Stimulated activated naive CD8-positive, alpha-beta T cell treated with anti-CD3 and anti-CD28 coated beads, Interleukin-15, amount 100 ng/mL, for 72 hours (primary cell): ENCODE results near the gene PLEKHM2.
A peak's percentile ranks its signal among the peaks of the same experiment; 100 is the strongest.
"Not testable (repeated sequence)": the region's sequence is repeated elsewhere in the genome, so short reads cannot be mapped to it uniquely, and the experiment has no call there.

Experiments used
- ATAC-seq: fragments of 150-1000 bp; cut with Tn5 transposase; 2 replicates; pipeline ENCODE4 v1.10.0; 2021; ENCODE audit warnings: mild to moderate bottlenecking, moderate library complexity
- DNase-seq, 2 donors: peaks; one replicate each; pipeline ENCODE4 v3.0.0; 2021 to 2022
- H3K27ac Mint-ChIP-seq, 2 donors: one replicate each; pipeline ENCODE4 v1.8.0; 2022; ENCODE audit warnings: mild to moderate bottlenecking in 2 of 2, mixed read lengths in 2 of 2, moderate library complexity in 2 of 2
- H3K27me3 Mint-ChIP-seq: one replicate; pipeline ENCODE4 v1.8.0; 2022; ENCODE audit warnings: mixed read lengths
- H3K4me1 Mint-ChIP-seq: one replicate; pipeline ENCODE4 v1.8.0; 2022; ENCODE audit warnings: mild to moderate bottlenecking, mixed read lengths
- H3K4me3 Mint-ChIP-seq, 2 donors: one replicate each; pipeline ENCODE4 v1.8.0; 2022; ENCODE audit warnings: mild to moderate bottlenecking in 2 of 2, mixed read lengths in 2 of 2, moderate library complexity in 1 of 2
- H3K9me3 Mint-ChIP-seq, 2 donors: one replicate each; pipeline ENCODE4 v1.8.0; 2022; ENCODE audit warnings: mixed read lengths in 2 of 2

Gene PLEKHM2

DNA sequence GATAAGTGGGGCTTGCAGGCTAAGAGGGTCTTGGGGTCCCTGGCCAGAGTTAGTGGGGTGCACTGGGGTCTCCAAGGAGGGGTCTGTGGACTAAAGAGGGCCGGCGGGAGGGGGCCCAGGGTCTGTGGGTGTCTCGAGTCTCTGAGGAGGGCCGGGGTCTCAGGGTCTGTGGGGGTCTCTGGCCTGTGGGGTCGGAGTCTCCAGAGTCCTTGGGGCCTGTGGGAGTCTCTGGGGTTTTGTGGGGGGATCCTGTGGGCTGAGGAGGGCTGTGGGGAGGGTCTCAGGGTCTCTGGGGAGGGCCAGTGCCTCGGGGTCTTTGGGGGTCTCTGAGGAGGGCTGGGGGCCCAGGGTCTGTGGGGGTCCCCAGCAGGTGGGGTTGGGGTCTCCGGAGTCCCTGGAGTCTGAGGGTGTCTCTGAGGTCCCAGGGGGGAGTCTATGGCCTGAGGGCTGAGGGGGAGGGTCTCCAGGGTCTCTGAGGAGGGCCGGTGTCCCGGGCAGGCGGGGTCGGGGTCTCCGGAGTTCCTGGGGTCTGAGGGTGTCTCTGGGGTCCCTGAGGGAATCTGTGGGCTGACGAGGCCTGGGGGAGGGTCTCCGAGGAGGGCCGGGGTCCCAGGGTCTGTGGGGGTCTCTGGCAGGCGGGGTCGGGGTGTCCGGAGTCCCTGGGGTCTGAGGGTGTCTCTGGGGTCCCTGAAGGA is 628 bp upstream of the PLEKHM2 start:
- Mint-ChIP-seq H3K4me3 (peak overlapping the region; percentile 67 to 86), H3K27ac (peak overlapping the region; percentile 89 to 99), H3K27me3 (no peaks in the 10 kb centered on the region), H3K9me3 (no peaks in the 10 kb centered on the region), H3K4me1 (peaks cover 61% of the 10 kb centered on the region)
- DNase-seq (no peak), ATAC-seq (peak; percentile 11)

GRCh38 chr1:15684468-15685291 is 560 bp downstream of the PLEKHM2 start:
- H3K9me3 Mint-ChIP-seq = no peaks in the 10 kb centered on the region
- ATAC-seq (peak; percentile 58), DNase-seq (peak; percentile 37 to 54)
- H3K4me3 Mint-ChIP-seq = peak overlapping the region; percentile 89 to 92
- peak overlapping the region; percentile 95 to 98 for H3K27ac Mint-ChIP-seq
- no peaks in the 10 kb centered on the region for H3K27me3 Mint-ChIP-seq
- H3K4me1 Mint-ChIP-seq = peaks cover 59% of the 10 kb centered on the region

DNA sequence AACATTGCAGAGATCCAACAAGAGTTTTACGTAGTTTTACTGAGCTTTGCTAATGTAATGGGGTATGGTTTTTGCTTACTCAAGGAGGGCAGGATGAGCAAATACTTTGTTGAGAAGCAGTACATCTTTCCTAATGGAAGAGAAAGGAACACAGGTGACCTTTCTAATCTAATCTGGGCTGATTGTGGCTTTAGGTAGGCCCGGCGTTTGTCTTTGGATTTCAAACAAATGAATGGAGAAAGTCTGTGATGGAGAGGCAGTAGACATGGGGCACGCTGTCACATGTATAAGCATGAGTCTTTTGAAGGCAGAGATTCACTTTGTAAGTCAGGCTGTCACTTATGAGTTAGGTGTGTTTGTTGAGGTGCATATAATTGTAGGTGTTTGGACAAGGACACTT is 1.7 kb downstream of the PLEKHM2 start:
- H3K27me3 Mint-ChIP-seq = no peaks in the 10 kb centered on the region
- H3K4me1 Mint-ChIP-seq = peaks cover 52% of the 10 kb centered on the region
- peak overlapping the region; percentile 89 to 92 for H3K4me3 Mint-ChIP-seq
- no peak overlapping the region for H3K27ac Mint-ChIP-seq
- H3K9me3 Mint-ChIP-seq = no peaks in the 10 kb centered on the region
- ATAC-seq = no peak
- no peak for DNase-seq

DNA sequence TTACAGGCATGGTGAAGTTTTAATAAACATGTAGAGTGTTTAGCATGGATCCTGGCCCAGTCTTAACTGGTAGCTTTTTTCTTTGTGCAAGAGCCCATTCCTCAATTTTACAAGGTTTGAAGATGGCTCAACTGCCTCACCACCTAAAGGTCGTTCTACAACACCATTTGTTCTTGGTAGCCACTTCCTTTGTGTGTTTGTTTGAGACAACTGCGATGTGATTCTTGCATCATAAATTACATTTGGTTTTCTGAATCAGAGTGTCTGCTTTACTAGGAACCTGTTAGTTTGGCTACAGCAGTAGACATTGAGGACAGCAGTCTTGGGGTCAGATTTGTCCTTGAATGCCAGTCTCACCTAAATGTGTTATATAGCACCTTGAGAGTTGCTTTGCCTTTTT is 3.3 kb downstream of the PLEKHM2 start:
- peaks cover 46% of the 10 kb centered on the region for H3K4me1 Mint-ChIP-seq
- H3K9me3 Mint-ChIP-seq = no peaks in the 10 kb centered on the region
- no peaks in the 10 kb centered on the region for H3K27me3 Mint-ChIP-seq
- peak overlapping the region; percentile 34 to 85 for H3K27ac Mint-ChIP-seq
- DNase-seq (no peak), ATAC-seq (no peak)
- peak overlapping the region in 1 of 2 donors; percentile 27 for H3K4me3 Mint-ChIP-seq

DNA sequence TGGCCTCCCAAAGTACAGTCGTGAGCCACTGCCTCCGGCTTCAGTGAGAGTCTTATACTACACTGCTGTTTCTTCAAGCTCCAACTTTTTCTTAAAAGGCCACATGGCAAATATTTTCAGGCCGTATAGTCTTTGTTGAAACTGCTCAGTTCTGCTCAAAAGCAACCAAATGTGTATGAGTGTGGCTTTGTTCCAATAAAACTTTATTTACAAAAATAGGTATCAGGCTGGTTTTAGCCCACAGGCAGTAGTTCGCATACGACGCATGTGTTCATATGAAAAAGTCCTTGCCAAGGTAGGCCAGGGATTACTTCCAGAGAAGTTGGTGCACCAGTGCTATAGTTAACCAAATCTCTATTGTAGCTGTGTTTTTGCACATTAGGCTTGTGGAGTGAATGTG is 6.2 kb downstream of the PLEKHM2 start:
- Mint-ChIP-seq H3K9me3 (no peaks in the 10 kb centered on the region), H3K27me3 (no peaks in the 10 kb centered on the region), H3K4me3 (no peak overlapping the region), H3K4me1 (peaks cover 46% of the 10 kb centered on the region), H3K27ac (no peak overlapping the region)
- DNase-seq (no peak), ATAC-seq (no peak)

- Mint-ChIP-seq H3K4me3 (no peak overlapping the region), H3K27me3 (no peaks in the 10 kb centered on the region), H3K4me1 (peaks cover 44% of the 10 kb centered on the region), H3K27ac (peak overlapping the region in 1 of 2 donors; percentile 81), H3K9me3 (no peaks in the 10 kb centered on the region)
- ATAC-seq (no peak), DNase-seq (no peak)
Measured at GRCh38 chr1:15691434-15692032, 7.4 kb downstream of the PLEKHM2 start.

DNA sequence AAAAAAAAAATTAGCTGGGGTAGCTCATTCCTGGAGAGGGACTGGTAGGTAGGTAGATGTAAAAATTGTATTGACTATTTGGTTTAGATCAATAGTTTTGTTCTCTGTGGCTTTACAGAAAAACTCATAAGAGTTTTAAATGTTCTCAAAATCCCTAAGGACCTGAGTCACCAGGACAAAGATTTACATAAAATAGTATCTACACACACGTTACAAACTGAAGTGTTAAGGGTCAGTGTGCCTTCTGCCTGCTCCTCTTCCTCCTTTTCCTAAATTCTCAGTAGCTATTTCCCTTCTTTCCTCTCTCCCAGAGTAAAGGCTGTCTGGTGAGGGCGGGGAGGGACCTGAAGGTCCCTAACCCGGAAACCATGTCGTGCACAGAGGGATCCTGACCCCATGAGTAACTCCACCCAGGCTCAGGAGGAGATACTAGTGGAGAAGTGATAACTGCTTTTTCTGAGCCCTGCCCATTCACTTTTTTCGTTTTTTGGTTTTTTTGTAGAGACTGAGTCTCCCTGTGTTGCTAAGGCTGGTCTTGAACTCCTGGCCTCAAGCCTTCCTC is 8.1 kb downstream of the PLEKHM2 start:
- no peaks in the 10 kb centered on the region for H3K27me3 Mint-ChIP-seq
- ATAC-seq (no peak), DNase-seq (no peak)

GRCh38 chr1:15693371-15693770 is 9.3 kb downstream of the PLEKHM2 start:
- ATAC-seq = no peak
- no peaks in the 10 kb centered on the region for H3K27me3 Mint-ChIP-seq
- H3K4me3 Mint-ChIP-seq = no peak overlapping the region
- H3K9me3 Mint-ChIP-seq = no peaks in the 10 kb centered on the region
- H3K4me1 Mint-ChIP-seq = peaks cover 45% of the 10 kb centered on the region
- peak overlapping the region in 1 of 2 donors; percentile 24 for H3K27ac Mint-ChIP-seq
- DNase-seq = no peak

More for the DNA sequence above, 8.1 kb downstream of the PLEKHM2 start:
- Mint-ChIP-seq H3K27ac (peak overlapping the region in 1 of 2 donors; percentile 81), H3K4me3 (no peak overlapping the region), H3K4me1 (peaks cover 45% of the 10 kb centered on the region), H3K9me3 (no peaks in the 10 kb centered on the region)

DNA sequence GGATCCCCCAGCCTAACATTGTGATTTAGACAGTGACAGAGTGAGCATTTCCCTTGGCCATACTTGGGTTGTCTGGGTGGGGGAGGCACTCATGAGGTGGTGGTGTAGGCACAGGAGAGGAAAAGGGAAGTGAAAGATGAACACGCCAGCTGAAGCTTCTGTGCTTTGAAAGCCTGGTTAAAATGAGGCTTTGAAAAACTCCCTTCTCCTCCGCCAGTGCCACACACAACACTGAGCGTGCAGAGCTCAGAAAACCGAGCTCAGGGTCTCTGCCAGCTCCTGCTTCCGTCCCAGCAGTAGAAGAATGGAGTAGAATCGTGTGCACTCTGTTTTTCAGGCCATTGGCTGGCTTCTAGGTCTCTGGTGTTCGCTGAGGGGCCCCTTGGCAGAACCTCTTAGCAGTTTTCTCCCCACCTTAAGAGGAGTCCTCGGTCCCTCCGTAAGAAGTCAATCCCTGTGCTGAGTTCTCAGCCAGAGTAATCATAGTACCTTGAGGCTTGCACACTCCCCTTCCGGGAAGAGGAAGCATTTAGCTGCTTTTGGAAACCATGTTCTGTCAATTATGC is 12.9 kb downstream of the PLEKHM2 start:
- peak; percentile 30 to 66 for DNase-seq
- H3K4me3 Mint-ChIP-seq = peak overlapping the region; percentile 84 to 86
- H3K27me3 Mint-ChIP-seq = no peaks in the 10 kb centered on the region

GRCh38 chr1:15698201-15698600 is 14.1 kb downstream of the PLEKHM2 start:
- Mint-ChIP-seq H3K4me3 (peak overlapping the region in 1 of 2 donors; percentile 3), H3K4me1 (peaks cover 56% of the 10 kb centered on the region), H3K27me3 (no peaks in the 10 kb centered on the region), H3K27ac (peak overlapping the region in 1 of 2 donors; percentile 74), H3K9me3 (no peaks in the 10 kb centered on the region)
- no peak for ATAC-seq
- no peak for DNase-seq

More for the DNA sequence above, 12.9 kb downstream of the PLEKHM2 start:
- peaks cover 51% of the 10 kb centered on the region for H3K4me1 Mint-ChIP-seq
- peak overlapping the region; percentile 97 to 98 for H3K27ac Mint-ChIP-seq
- no peaks in the 10 kb centered on the region for H3K9me3 Mint-ChIP-seq
- ATAC-seq = peak; percentile 96

- H3K4me3 Mint-ChIP-seq, H3K27me3 Mint-ChIP-seq, DNase-seq, ATAC-seq, H3K27ac Mint-ChIP-seq, H3K9me3 Mint-ChIP-seq: not testable (repeated sequence)
- peaks cover 49% of the 10 kb centered on the region for H3K4me1 Mint-ChIP-seq
Measured at GRCh38 chr1:15699321-15699720, 15.2 kb downstream of the PLEKHM2 start.

GRCh38 chr1:15700508-15700907 is 16.4 kb downstream of the PLEKHM2 start:
- Mint-ChIP-seq H3K4me1 (peaks cover 45% of the 10 kb centered on the region), H3K9me3 (no peaks in the 10 kb centered on the region), H3K4me3 (no peak overlapping the region), H3K27me3 (no peaks in the 10 kb centered on the region), H3K27ac (no peak overlapping the region)
- DNase-seq = no peak
- no peak for ATAC-seq

- Mint-ChIP-seq H3K4me1 (peaks cover 48% of the 10 kb centered on the region), H3K4me3 (no peak overlapping the region), H3K9me3 (no peaks in the 10 kb centered on the region), H3K27ac (no peak overlapping the region), H3K27me3 (no peaks in the 10 kb centered on the region)
- DNase-seq (no peak), ATAC-seq (no peak)
Measured at GRCh38 chr1:15701784-15702183, 17.7 kb downstream of the PLEKHM2 start.

GRCh38 chr1:15702722-15703550 is 18.8 kb downstream of the PLEKHM2 start:
- Mint-ChIP-seq H3K27me3 (no peaks in the 10 kb centered on the region), H3K4me1 (peaks cover 38% of the 10 kb centered on the region), H3K27ac (no peak overlapping the region), H3K9me3 (no peaks in the 10 kb centered on the region), H3K4me3 (no peak overlapping the region)
- DNase-seq (no peak), ATAC-seq (no peak)

DNA sequence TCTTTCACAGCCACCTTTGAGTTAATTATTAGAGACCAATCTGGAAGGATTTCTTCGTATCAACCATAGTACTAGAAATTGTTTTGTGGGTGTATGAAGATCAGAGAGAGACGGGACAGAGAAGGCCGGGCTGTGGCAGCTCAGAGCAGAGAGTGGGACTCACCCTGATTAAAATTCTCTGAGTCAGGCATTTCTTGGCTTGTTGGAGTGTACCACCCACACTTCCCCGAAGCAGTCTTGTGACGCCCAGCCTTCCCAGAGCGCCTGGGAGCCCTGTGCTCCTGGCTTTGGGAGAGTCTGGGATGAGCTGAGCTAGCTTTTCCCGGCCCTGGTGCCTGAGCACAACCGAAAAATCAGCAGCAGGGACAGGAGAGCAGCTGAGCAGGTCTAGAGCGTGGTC is 19.4 kb downstream of the PLEKHM2 start:
- ATAC-seq = no peak
- no peaks in the 10 kb centered on the region for H3K9me3 Mint-ChIP-seq
- no peak overlapping the region for H3K27ac Mint-ChIP-seq
- no peaks in the 10 kb centered on the region for H3K27me3 Mint-ChIP-seq
- DNase-seq = no peak
- no peak overlapping the region for H3K4me3 Mint-ChIP-seq
- peaks cover 33% of the 10 kb centered on the region for H3K4me1 Mint-ChIP-seq
